Stimulated activated CD4-positive, alpha-beta T cell treated with anti-CD3 and anti-CD28 coated beads, Interleukin-12 subunit alpha, Interleukin-12 subunit beta, amount 100 ng/mL, for 24 hours (primary cell): Measurements from ENCODE around the gene VTCN1.

ENCODE experiments used
- DNase-seq, 2 experiments: peaks; one replicate each; pipeline ENCODE4 v3.0.0-alpha.2; 2020; ENCODE audit warnings: low read depth in 2 of 2

VTCN1 gene

GRCh38 chr1:117209094-117209493 lies 1.6 kb downstream of the VTCN1 start:
- no peak for DNase-seq

- no peak for DNase-seq
Observed at GRCh38 chr1:117208580-117208979, 2.1 kb downstream of the VTCN1 start.

GRCh38 chr1:117205368-117205767 lies 5.4 kb downstream of the VTCN1 start:
- no peak for DNase-seq

- DNase-seq: no peak
Observed at GRCh38 chr1:117201808-117202207, 8.9 kb downstream of the VTCN1 start.

GRCh38 chr1:117198097-117198496 lies 12.6 kb downstream of the VTCN1 start:
- no peak for DNase-seq

- no peak for DNase-seq
Observed at GRCh38 chr1:117189726-117190125, 21.0 kb downstream of the VTCN1 start.

- no peak for DNase-seq
Observed at GRCh38 chr1:117188816-117189437, 21.8 kb downstream of the VTCN1 start.

- no peak for DNase-seq
Observed at GRCh38 chr1:117188170-117188815, 22.4 kb downstream of the VTCN1 start.

GRCh38 chr1:117183112-117183511 lies 27.6 kb downstream of the VTCN1 start:
- DNase-seq: no peak

- no peak for DNase-seq
Observed at GRCh38 chr1:117182319-117182718, 28.4 kb downstream of the VTCN1 start.

- DNase-seq: no peak
Observed at GRCh38 chr1:117181630-117182041, 29.1 kb downstream of the VTCN1 start.

GRCh38 chr1:117180147-117180967 lies 30.4 kb downstream of the VTCN1 start:
- DNase-seq: no peak

- DNase-seq: no peak
Observed at GRCh38 chr1:117179471-117179870, 31.3 kb downstream of the VTCN1 start.

- no peak for DNase-seq
Observed at GRCh38 chr1:117178756-117179155, 32.0 kb downstream of the VTCN1 start.

- no peak for DNase-seq
Observed at GRCh38 chr1:117177376-117177775, 33.4 kb downstream of the VTCN1 start.

GRCh38 chr1:117176579-117176978 lies 34.1 kb downstream of the VTCN1 start:
- no peak for DNase-seq

- no peak for DNase-seq
Observed at GRCh38 chr1:117174851-117175250, 35.9 kb downstream of the VTCN1 start.

- no peak for DNase-seq
Observed at GRCh38 chr1:117173691-117174090, 37.0 kb downstream of the VTCN1 start.

GRCh38 chr1:117173006-117173405 lies 37.7 kb downstream of the VTCN1 start:
- DNase-seq: no peak

GRCh38 chr1:117171900-117172511 lies 38.7 kb downstream of the VTCN1 start:
- DNase-seq: no peak

GRCh38 chr1:117169871-117170596 lies 40.7 kb downstream of the VTCN1 start:
- DNase-seq: no peak

GRCh38 chr1:117167402-117167801 lies 43.3 kb downstream of the VTCN1 start:
- no peak for DNase-seq
